Stimulated activated naive CD8-positive, alpha-beta T cell treated with anti-CD3 and anti-CD28 coated beads, Interleukin-15, Interleukin-2, amounts not matched to agents 100 U/mL and 50 U/mL, for 24 hours (primary cell): ENCODE measurements around the gene SLC1A6.
A peak's percentile ranks its signal among the peaks of the same experiment; 100 is the strongest.
"Not testable (repeated sequence)": the region's sequence is repeated elsewhere in the genome, so short reads cannot be mapped to it uniquely, and the experiment has no call there.

Source experiments
- ATAC-seq: fragments of 150-1000 bp; cut with Tn5 transposase; one replicate; pipeline ENCODE4 v1.10.0; 2021
- DNase-seq: peaks from one replicate; pipeline ENCODE4 v3.0.0; 2021

Gene SLC1A6

GRCh38 chr19:14979476-14980255 lies at the start of gene SLC1A6:
Gene SLC1A6 (minus strand): TSS chr19:14979864. CDS start chr19:14972910, 6,954 bp downstream.
- peak; percentile 23 for ATAC-seq
- peak; percentile 5 for DNase-seq

DNA sequence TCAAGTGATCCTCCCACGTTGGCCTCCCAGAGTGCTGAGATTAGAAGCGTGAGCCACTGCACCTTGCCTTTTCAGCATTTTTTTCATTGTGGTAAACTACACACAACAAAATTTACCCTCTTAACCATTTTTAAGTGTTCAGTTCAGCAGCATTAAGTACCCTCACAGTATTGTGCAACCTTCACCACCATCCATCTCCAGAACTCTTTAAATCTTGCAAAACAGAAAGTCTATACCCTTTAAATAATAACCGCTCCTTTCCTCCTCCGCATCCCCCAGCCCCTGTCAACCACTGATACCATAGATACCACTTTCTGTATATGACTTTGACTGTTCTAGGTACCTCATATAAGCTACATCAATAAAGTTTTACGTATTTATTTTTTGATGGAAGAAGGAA lies 48.8 kb upstream of the SLC1A6 start:
- DNase-seq, result no peak
- no peak for ATAC-seq

DNA sequence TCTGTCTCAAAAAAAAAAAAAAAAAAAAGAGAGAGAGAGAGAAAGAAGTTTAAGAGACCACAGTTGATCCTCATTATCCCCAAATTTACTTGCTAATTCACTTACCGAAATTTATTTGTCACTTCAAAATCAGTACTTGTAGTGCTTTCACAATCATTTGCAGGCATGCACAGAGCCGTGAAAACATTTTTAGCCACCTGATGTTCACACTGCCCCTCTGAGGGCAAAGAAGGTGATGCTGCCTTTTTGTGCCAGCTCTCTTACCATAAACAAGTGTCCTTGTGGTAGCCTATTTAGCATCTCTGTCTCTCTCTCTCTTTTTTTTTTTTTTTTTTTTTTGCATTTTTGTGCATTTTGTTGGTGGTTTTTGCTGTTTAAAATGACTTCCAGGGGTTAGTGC lies 45.6 kb upstream of the SLC1A6 start:
- ATAC-seq (no peak), DNase-seq (no peak)

GRCh38 chr19:15022752-15023151 lies 43.1 kb upstream of the SLC1A6 start:
- ATAC-seq, result no peak
- DNase-seq, result no peak

GRCh38 chr19:15021286-15022007 lies 41.8 kb upstream of the SLC1A6 start:
- no peak for DNase-seq

GRCh38 chr19:15018836-15019235 lies 39.2 kb upstream of the SLC1A6 start:
- ATAC-seq, DNase-seq: not testable (repeated sequence)

More at GRCh38 chr19:15021286-15022007, 41.8 kb upstream of the SLC1A6 start:
- ATAC-seq, result no peak

DNA sequence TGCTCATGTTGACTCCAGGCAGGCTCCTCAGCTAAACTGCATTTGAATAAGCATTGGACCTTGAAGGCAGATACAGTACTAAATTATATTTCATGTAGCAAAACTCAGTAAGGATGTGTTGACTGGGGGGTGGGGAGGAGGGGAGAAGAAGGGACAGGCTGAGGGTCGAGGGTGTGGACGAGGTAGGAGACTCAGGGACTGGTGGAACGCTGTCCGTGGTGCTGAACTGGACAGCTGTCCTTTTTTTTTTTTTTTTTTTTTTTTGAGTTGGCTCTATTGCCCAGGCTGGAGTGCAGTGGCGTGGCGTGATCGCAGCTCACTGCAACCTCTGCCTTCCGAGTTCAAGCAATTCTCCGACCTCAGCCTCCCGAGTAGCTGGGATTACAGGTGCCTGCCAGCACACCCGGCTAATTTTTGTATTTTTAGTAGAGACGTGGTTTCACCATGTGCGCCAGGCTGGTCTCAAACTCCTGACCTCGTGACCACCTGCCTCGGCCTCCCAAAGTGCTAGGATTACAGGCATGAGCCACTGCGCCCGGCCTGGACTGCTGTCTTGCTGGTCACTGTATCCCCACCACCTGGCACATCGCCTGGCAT lies 36.4 kb upstream of the SLC1A6 start:
- ATAC-seq (no peak), DNase-seq (peak; percentile 9)

- no peak for ATAC-seq
- no peak for DNase-seq
Observed at GRCh38 chr19:15014579-15014978, 34.9 kb upstream of the SLC1A6 start.

DNA sequence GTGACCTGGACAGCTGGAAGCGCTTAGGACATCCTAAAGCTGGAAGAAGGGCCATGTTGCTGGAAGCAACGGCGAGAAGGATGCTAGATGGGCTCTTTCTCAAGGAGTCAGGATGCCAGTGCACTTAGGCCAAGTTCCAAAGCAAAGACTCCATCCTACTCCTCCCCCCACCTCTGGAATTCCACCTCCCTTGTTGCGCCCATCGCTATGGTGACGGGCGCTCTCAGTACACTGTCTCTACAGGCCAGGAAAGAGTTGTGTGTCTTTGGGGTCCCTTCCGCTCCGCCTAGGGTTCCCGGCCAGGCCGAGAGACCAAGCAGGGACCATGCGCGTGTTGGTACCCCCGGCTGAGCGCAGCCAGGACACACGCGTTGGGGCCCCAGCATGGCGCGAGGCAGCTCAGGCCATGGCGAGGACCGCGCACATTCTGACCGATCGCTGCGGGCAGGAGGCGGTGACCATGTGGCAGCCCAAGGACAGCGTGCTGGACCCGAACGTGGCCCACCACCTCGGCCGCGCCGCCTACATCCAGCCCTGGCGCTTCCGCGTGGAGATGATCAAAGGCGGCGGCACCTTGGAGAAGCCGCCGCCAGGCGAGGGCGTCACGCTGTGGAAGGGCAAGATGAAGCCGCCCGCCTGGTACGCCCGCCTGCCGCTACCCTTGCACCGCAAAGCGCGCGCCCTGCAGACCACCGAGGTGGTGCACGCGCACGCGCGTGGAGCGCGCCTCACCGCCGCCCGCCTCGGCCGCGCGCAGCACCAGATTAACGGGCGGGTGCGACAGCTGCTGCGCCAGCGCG lies 31.0 kb upstream of the SLC1A6 start:
- ATAC-seq (no peak), DNase-seq (peak; percentile 5)

GRCh38 chr19:15008308-15008707 lies 28.6 kb upstream of the SLC1A6 start:
- no peak for ATAC-seq
- DNase-seq, result no peak

- DNase-seq, result no peak
- no peak for ATAC-seq
Observed at GRCh38 chr19:14997981-14998380, 18.3 kb upstream of the SLC1A6 start.

- no peak for ATAC-seq
- no peak for DNase-seq
Observed at GRCh38 chr19:14992780-14993179, 13.1 kb upstream of the SLC1A6 start.

DNA sequence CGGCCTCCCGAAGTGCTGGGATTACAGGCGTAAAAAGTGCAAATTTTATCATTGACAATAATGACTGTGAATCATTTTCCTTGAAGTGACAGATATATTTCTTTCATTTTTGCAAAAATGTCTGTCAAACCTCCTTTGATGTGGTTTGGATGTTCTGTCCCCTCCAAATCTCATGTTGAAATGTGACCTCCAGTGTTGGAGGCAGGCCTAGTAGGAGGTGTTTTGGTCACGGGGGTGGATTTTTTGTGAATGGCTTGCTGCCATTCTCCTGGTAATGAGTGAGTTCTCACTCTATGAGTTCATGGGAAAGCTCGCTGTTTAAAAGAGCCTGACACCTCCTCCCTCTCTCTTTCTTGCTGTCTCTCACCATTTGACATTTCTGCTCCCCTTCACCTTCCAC lies 5.5 kb upstream of the SLC1A6 start:
- no peak for ATAC-seq

DNA sequence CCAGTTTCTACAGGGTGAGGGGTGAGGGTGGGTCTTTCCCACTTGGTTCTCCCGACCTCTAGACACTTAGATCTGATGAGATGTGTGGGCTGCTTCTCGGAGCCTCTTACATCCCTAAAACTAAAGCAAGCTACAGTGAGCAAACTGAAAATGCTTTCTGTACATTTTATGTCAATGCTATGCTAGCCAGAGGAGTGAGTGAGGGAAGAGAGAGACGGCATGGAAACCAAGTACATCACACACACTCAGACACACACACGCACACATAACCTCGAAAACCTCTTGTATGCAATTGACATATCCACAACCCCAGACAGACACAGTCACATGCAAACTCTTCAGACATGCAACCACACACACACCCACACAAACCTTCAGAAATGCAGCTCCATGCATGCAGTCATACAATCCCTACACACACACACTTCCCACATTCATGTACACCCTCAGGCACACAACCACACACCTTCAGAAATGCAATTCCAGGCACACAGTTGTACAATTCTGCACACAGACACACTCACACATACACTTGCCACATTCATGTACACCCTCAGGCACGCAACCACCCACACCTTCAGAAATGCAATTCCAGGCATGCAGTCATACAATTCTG lies 1.4 kb downstream of the SLC1A6 start:
- no peak for DNase-seq
- no peak for ATAC-seq

More for the DNA sequence above, 5.5 kb upstream of the SLC1A6 start:
- no peak for DNase-seq

- ATAC-seq, result no peak
- no peak for DNase-seq
Observed at GRCh38 chr19:14977128-14977527, 2.5 kb downstream of the SLC1A6 start.

DNA sequence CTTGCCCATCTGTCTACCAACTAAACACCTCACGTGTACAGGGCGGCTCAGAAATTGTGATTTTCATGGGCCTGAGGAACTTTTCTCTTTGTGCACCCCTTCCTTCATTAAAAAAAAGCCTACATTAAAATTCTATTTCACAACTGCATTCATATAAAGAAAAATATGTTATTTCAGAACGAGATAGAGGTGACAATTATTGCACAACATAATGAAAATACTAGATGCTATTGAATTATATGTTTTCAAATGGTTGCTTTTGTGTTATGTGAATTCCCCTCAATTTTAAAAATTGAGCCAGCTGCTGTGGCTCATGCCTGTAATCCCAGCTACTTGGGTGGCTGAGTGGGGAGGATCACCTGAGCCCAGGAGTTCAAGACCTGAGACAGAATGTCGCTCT lies 5.2 kb downstream of the SLC1A6 start:
- ATAC-seq (no peak), DNase-seq (no peak)

GRCh38 chr19:14972676-14973075 lies 7.0 kb downstream of the SLC1A6 start:
- ATAC-seq, result no peak

DNA sequence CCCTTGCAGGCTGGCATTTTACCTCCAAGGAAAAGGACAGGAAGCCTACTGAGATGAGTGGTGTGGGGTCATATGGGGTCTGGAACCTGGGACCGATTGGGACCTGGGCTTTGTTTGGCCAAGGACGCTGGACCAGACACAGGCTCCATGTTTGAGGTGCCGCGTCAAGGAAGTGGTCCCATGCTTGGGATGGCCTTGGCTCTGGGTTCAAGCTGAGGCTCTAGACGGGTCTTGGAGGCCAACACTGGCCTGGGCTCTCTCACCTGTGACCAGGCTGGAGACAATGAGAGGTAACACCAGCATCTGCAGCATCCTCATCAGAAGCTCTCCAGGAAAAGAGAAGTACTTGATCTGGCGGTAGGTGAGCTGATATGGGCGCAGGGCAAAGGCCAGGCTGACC lies 8.2 kb downstream of the SLC1A6 start:
- DNase-seq (no peak), ATAC-seq (no peak)

More at GRCh38 chr19:14972676-14973075, 7.0 kb downstream of the SLC1A6 start:
- DNase-seq, result no peak

GRCh38 chr19:14968247-14968646 lies 11.4 kb downstream of the SLC1A6 start:
- no peak for ATAC-seq

GRCh38 chr19:14961956-14962685 lies 17.5 kb downstream of the SLC1A6 start:
- DNase-seq (no peak), ATAC-seq (no peak)

More at GRCh38 chr19:14968247-14968646, 11.4 kb downstream of the SLC1A6 start:
- no peak for DNase-seq

DNA sequence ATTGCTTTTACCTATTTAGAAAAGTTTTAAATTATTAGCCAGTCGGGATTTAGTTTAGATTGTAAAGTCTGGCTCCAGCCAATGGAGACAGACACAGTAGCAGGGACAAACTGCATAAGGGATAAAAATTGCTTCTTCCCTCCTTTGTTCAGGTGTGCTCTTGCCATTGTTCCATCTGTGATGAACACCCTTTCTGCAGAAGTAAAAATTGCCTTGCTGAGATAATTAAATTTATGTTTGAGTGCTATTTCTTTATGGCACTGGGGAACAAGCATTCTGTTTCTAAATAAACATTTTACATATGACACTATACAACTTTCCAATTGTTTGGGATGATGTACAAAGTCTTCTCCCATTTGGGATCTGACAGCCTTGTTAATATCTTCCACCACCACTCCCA lies 20.4 kb downstream of the SLC1A6 start:
- ATAC-seq (no peak), DNase-seq (no peak)
